Measurements from ENCODE around the gene SLC43A1. TPM values are rescaled to one million over a fixed set of nuclear protein-coding genes. Genes with fewer than 3 reads are reported as not detected.
"Not testable (repeated sequence)": the region's sequence is repeated elsewhere in the genome, so short reads cannot be mapped to it uniquely, and the experiment has no call there.

Gene SLC43A1
- polyA plus RNA-seq, 2 donors = 2.5 to 3.7 TPM

DNA sequence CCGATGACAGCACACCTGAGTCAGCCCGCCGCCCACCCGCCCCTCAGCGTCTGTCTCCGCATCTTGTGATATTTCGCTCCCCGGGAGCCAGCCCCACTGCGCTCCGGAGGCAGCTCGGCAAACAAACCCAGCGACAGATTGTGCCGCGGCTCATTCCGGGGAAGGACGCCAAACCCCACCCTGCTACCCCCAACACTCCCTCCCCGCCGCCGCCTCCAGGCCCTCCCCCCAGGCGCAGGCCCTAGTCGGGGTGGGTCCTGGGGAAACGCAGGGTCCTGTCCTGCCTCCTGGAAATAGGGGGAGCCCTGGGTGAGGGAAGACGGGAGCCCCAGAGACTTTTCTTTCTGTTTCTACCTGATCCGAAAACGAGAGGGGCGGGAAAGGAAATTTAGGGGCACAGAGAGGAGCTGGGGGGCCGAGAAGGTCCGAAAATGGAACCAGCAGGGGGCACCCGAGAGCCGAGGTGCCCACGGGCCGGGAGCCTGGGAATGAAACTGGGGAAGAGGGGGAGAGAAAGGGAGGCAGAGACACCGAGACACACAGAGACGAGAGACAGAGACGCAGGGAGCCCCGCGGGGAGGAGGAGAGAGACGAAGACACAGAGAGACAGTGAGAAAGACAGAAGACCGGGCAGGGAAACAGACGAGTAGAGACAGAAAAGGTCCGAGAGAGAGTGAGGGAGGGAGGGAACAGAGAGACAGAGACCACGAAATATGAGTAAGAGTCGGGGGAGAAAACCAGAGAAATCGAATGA lies 56.9 kb downstream of the SLC43A1 start:
- Histone ChIP-seq H3K9me3 (ENCODE audit: control insufficient read depth in 2 of 2, insufficient read depth in 1 of 2, low read depth in 1 of 2, low read length in 1 of 2) (no peaks in the 10 kb centered on the region), H3K4me3 (ENCODE audit: low read depth in 1 of 2, low read length in 2 of 2) (peak overlapping the region; percentile 2 to 42), H3K27me3 (ENCODE audit: control insufficient read depth in 1 of 2, insufficient read depth in 2 of 2, low read length in 2 of 2) (peaks cover 0 to 7% of the 10 kb centered on the region in 2 donors), H3K27ac (ENCODE audit: low read depth in 2 of 2, low read length in 1 of 2) (no peak overlapping the region), H3K36me3 (ENCODE audit: control insufficient read depth in 2 of 2, insufficient read depth in 2 of 2, low read length in 1 of 2) (no peaks in the 10 kb centered on the region), H3K4me1 (ENCODE audit: control insufficient read depth in 2 of 2, insufficient read depth in 2 of 2, low read length in 1 of 2) (peaks cover 15 to 20% of the 10 kb centered on the region in 2 donors)
- WGBS, 2 donors = 1% methylated on average over 41 to 44 of the region's 44 CpGs

DNA sequence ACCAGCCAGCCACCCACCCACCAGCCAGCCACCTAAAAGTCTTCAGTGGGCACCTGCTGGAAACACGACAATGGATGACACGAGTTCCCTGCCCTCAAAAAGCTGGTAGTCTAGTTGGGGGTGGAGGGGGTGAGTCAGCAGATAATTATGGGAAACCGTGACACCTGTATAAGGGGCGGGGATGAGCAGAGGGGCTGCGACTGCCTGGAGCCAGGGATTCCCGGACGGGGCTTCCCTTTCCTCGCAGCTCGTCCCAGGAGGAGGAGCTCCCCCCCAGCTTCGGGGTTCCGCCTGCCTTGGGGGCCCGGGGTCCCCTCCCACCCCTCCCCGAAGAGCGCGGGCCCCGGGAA lies 57.5 kb downstream of the SLC43A1 start:
- Histone ChIP-seq H3K9me3 (ENCODE audit: control insufficient read depth in 2 of 2, insufficient read depth in 1 of 2, low read depth in 1 of 2, low read length in 1 of 2) (no peaks in the 10 kb centered on the region), H3K36me3 (ENCODE audit: control insufficient read depth in 2 of 2, insufficient read depth in 2 of 2, low read length in 1 of 2) (no peaks in the 10 kb centered on the region), H3K27me3 (ENCODE audit: control insufficient read depth in 1 of 2, insufficient read depth in 2 of 2, low read length in 2 of 2) (peaks cover 0 to 7% of the 10 kb centered on the region in 2 donors), H3K4me3 (ENCODE audit: low read depth in 1 of 2, low read length in 2 of 2) (no peak overlapping the region), H3K27ac (ENCODE audit: low read depth in 2 of 2, low read length in 1 of 2) (no peak overlapping the region), H3K4me1 (ENCODE audit: control insufficient read depth in 2 of 2, insufficient read depth in 2 of 2, low read length in 1 of 2) (peaks cover 15 to 20% of the 10 kb centered on the region in 2 donors)
- 1 to 12% methylated on average over 10 to 16 of the region's 16 CpGs for WGBS, 2 donors

DNA sequence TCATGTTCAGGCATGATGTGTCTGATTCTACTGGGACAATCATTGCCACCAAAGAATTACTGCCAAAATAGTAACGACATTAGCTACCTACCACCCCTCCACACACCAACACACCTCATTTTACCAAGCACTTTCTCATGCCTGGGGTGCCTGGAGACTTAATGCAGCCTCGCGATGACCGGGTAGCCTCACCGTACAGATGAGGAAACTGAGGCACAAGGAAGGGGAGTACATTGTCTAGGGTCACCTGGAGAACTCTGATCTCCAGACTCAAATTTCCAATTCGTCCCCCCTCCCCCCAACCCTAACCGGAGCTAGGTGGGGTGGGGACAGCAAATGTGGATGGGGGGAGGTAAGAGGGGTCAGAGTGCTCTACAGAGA lies 57.9 kb downstream of the SLC43A1 start:
- Histone ChIP-seq H3K27me3 (ENCODE audit: control insufficient read depth in 1 of 2, insufficient read depth in 2 of 2, low read length in 2 of 2) (peaks cover 0 to 7% of the 10 kb centered on the region in 2 donors), H3K4me1 (ENCODE audit: control insufficient read depth in 2 of 2, insufficient read depth in 2 of 2, low read length in 1 of 2) (peaks cover 15 to 20% of the 10 kb centered on the region in 2 donors), H3K9me3 (ENCODE audit: control insufficient read depth in 2 of 2, insufficient read depth in 1 of 2, low read depth in 1 of 2, low read length in 1 of 2) (no peaks in the 10 kb centered on the region), H3K27ac (ENCODE audit: low read depth in 2 of 2, low read length in 1 of 2) (no peak overlapping the region), H3K36me3 (ENCODE audit: control insufficient read depth in 2 of 2, insufficient read depth in 2 of 2, low read length in 1 of 2) (no peaks in the 10 kb centered on the region), H3K4me3 (ENCODE audit: low read depth in 1 of 2, low read length in 2 of 2) (no peak overlapping the region)
- 6 to 14% methylated on average over 7 of the region's 7 CpGs for WGBS, 2 donors

DNA sequence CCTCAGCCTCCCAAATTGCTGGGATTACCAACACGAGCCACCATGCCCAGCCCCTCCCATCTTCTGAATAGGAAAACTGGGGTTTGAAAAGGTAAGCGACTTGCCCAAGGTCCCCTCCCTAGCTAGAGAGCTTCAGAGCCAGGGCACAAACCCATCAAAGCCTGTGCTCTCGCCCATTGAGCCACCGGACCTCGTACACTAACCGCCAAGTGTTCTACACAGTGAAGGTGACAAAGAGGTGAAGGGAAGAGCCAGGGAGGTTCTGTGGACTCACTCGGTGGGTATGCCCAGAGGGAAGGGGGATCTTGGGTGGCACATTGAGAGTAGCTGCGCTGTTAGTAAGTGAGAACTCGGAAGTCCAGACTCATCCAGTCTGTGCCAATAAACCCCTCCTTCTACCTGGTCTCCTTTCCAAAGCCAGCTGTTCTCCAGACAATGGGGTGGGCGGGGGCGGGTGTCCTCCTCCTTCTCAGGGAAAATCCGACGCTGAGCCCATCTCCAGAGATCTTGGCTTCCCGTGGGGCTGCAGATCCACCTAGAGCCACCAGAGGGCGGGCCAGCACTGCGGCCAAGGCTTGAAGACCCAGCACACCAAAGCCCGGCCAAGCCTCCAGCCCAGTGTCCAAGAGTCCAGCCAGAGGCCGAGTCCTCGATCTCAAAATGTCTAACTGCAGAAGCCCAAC lies 58.4 kb downstream of the SLC43A1 start:
- Histone ChIP-seq H3K27ac (ENCODE audit: low read depth in 2 of 2, low read length in 1 of 2) (no peak overlapping the region), H3K36me3 (ENCODE audit: control insufficient read depth in 2 of 2, insufficient read depth in 2 of 2, low read length in 1 of 2) (no peaks in the 10 kb centered on the region), H3K4me3 (ENCODE audit: low read depth in 1 of 2, low read length in 2 of 2) (no peak overlapping the region), H3K27me3 (ENCODE audit: control insufficient read depth in 1 of 2, insufficient read depth in 2 of 2, low read length in 2 of 2) (peaks cover 0 to 7% of the 10 kb centered on the region in 2 donors), H3K9me3 (ENCODE audit: control insufficient read depth in 2 of 2, insufficient read depth in 1 of 2, low read depth in 1 of 2, low read length in 1 of 2) (no peaks in the 10 kb centered on the region), H3K4me1 (ENCODE audit: control insufficient read depth in 2 of 2, insufficient read depth in 2 of 2, low read length in 1 of 2) (peaks cover 15 to 20% of the 10 kb centered on the region in 2 donors)
- WGBS, 2 donors = 7% methylated on average over 19 of the region's 19 CpGs

DNA sequence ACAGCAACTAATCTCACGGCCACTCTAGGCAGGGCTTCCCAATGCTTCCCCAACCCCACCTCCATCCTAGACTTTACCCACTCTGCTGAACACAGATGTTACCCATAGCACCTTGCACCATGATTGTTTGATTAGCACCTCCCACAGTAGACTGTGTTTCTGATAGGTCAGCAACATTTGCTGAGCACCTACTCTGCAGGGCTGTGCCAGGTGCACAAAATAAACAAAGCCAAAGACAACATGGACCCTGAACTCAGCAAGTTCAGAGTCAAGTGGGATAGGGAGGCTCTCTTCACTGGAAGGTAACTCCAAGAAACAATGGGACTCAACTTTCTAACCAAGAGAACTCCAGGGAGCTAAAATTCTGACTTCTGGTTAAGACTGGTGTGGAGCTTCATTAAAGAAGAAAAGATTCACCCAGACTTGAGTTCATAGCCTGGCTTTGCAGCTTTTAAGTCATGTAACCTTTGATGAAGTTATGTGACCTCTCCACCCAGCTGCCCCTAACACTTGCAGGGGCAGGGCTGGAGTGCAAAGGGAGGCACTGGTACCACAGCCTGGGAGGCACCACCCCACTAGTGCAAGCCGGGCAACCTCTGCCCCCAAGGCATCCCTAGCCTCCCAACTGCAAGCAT lies 61.8 kb downstream of the SLC43A1 start:
- H3K9me3 ChIP-seq (ENCODE audit: control insufficient read depth in 2 of 2, insufficient read depth in 1 of 2, low read depth in 1 of 2, low read length in 1 of 2) = no peaks in the 10 kb centered on the region
- no peak overlapping the region for H3K27ac ChIP-seq (ENCODE audit: low read depth in 2 of 2, low read length in 1 of 2)
- H3K27me3 ChIP-seq (ENCODE audit: control insufficient read depth in 1 of 2, insufficient read depth in 2 of 2, low read length in 2 of 2) = peaks cover 0 to 4% of the 10 kb centered on the region in 2 donors
- 56 to 81% methylated on average over 2 of the region's 2 CpGs for WGBS, 2 donors
- H3K4me3 ChIP-seq (ENCODE audit: low read depth in 1 of 2, low read length in 2 of 2) = no peak overlapping the region
- H3K36me3 ChIP-seq (ENCODE audit: control insufficient read depth in 2 of 2, insufficient read depth in 2 of 2, low read length in 1 of 2) = no peaks in the 10 kb centered on the region
- peaks cover 3% of the 10 kb centered on the region in 2 donors for H3K4me1 ChIP-seq (ENCODE audit: control insufficient read depth in 2 of 2, insufficient read depth in 2 of 2, low read length in 1 of 2)

DNA sequence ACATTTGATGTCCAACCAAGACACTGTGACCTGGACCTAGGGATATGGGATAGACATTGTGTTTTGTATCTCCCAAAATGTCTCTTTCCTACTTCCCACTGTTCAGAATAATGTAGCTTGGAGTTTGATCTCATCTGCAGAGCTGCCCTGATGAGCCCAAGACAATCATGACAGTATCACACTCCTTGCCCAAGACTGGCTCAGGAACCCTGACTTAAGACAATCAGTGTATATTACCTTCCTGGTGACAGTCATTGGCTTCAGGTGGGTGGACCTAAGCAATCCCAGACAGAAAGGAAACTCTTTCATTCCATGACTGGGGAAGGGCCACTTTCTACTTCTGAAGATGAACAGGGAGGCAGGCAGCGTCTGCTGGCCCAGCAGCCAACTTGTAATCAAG lies 69.4 kb downstream of the SLC43A1 start:
- Histone ChIP-seq H3K4me3 (ENCODE audit: low read depth in 1 of 2, low read length in 2 of 2) (no peak overlapping the region), H3K9me3 (ENCODE audit: control insufficient read depth in 2 of 2, insufficient read depth in 1 of 2, low read depth in 1 of 2, low read length in 1 of 2) (no peaks in the 10 kb centered on the region), H3K36me3 (ENCODE audit: control insufficient read depth in 2 of 2, insufficient read depth in 2 of 2, low read length in 1 of 2) (no peaks in the 10 kb centered on the region), H3K27ac (ENCODE audit: low read depth in 2 of 2, low read length in 1 of 2) (no peak overlapping the region), H3K4me1 (ENCODE audit: control insufficient read depth in 2 of 2, insufficient read depth in 2 of 2, low read length in 1 of 2) (no peaks in the 10 kb centered on the region), H3K27me3 (ENCODE audit: control insufficient read depth in 1 of 2, insufficient read depth in 2 of 2, low read length in 2 of 2) (no peaks in the 10 kb centered on the region)
- 65 to 77% methylated on average over 1 of the region's 1 CpG for WGBS, 2 donors

DNA sequence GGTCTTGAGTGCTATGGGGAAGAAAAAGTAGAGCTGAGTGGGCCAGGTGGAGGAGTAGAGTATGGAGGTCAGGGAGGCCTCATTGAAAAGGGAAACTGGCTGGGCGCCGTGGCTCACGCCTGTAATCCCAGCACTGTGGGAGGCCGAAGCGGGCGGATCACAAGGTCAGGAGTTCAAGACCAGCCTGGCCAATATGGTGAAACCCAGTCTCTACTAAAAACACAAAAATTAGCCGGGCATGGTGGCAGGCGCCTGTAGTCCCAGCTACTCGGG lies 70.4 kb downstream of the SLC43A1 start:
- not testable (repeated sequence) for H3K27ac ChIP-seq (ENCODE audit: low read depth in 2 of 2, low read length in 1 of 2); H3K4me1 ChIP-seq (ENCODE audit: control insufficient read depth in 2 of 2, insufficient read depth in 2 of 2, low read length in 1 of 2)
- WGBS, 2 donors = 80 to 85% methylated on average over 7 to 9 of the region's 9 CpGs

DNA sequence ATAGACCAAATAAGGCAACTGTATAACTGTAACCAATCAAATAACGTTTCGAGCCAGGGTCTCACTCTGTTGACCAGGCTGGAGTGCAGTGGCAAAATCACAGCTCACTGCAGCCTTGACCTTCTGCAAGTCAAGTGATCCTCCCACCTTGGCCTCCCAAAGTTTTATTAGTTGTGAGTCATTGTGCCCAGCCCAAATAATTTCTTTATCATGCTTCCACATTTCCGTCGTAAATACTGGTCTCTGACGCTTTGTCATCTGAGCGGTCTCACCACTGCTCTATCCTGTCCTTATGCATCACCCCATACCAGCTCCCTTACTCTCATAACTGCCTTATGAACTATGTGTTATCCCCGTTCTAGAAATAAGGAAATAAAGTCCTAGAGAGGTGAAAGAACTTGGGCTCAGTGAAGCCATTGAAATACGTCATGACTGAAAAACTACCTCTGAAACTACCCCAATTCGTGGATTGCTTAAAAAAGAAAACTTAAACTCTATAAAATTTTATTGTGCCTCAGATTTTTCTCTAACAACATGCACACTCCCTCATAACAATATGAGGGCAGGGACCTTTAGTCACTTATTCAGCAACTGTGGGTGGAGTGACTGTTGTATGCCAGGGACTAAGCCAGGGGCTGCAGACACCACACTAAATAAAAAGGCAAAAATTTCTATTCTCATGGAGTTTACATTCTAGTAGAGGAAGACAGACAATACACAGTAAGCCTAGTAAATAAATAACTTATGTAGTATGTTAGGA lies 71.0 kb downstream of the SLC43A1 start:
- Histone ChIP-seq H3K36me3 (ENCODE audit: control insufficient read depth in 2 of 2, insufficient read depth in 2 of 2, low read length in 1 of 2) (no peaks in the 10 kb centered on the region), H3K9me3 (ENCODE audit: control insufficient read depth in 2 of 2, insufficient read depth in 1 of 2, low read depth in 1 of 2, low read length in 1 of 2) (no peaks in the 10 kb centered on the region), H3K27ac (ENCODE audit: low read depth in 2 of 2, low read length in 1 of 2) (no peak overlapping the region), H3K4me1 (ENCODE audit: control insufficient read depth in 2 of 2, insufficient read depth in 2 of 2, low read length in 1 of 2) (no peaks in the 10 kb centered on the region), H3K27me3 (ENCODE audit: control insufficient read depth in 1 of 2, insufficient read depth in 2 of 2, low read length in 2 of 2) (no peaks in the 10 kb centered on the region), H3K4me3 (ENCODE audit: low read depth in 1 of 2, low read length in 2 of 2) (no peak overlapping the region)
- 74 to 77% methylated on average over 9 of the region's 9 CpGs for WGBS, 2 donors

More for the DNA sequence above, 70.4 kb downstream of the SLC43A1 start:
- H3K9me3 ChIP-seq (ENCODE audit: control insufficient read depth in 2 of 2, insufficient read depth in 1 of 2, low read depth in 1 of 2, low read length in 1 of 2); H3K36me3 ChIP-seq (ENCODE audit: control insufficient read depth in 2 of 2, insufficient read depth in 2 of 2, low read length in 1 of 2); H3K4me3 ChIP-seq (ENCODE audit: low read depth in 1 of 2, low read length in 2 of 2); H3K27me3 ChIP-seq (ENCODE audit: control insufficient read depth in 1 of 2, insufficient read depth in 2 of 2, low read length in 2 of 2): not testable (repeated sequence)

DNA sequence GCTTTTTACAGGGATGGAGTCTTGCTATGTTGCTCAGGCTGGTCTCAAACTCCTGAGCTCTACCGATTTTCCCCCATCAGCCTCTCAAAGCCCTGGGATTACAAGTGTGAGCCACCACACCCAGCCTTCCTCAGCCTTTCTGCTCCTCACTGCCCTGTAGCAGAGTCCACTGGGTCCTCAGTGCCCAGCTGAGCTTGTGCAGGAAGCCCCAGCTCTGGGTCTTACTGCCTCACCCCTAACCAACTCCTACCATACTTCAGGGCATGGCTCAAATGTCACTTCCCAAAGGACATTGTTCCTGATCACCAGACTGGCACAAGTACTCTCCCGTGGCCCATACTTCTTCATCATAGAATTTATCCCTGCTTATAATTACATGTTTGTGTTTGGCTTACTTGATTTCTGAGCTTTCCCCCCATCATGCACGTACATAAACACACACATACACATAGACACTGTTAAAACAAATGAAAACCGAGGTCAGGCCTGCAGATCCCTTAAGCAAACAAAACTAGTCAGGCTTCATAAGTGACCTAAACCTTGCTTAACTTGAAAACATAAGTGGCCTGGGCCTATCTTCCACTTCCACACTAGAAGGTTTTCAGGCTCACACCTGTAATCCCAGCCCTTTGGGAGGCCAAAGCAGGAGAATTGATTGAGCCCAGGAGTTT lies 74.6 kb downstream of the SLC43A1 start:
- no peaks in the 10 kb centered on the region for H3K9me3 ChIP-seq (ENCODE audit: control insufficient read depth in 2 of 2, insufficient read depth in 1 of 2, low read depth in 1 of 2, low read length in 1 of 2)
- H3K4me3 ChIP-seq (ENCODE audit: low read depth in 1 of 2, low read length in 2 of 2) = no peak overlapping the region
- H3K27me3 ChIP-seq (ENCODE audit: control insufficient read depth in 1 of 2, insufficient read depth in 2 of 2, low read length in 2 of 2) = no peaks in the 10 kb centered on the region
- H3K27ac ChIP-seq (ENCODE audit: low read depth in 2 of 2, low read length in 1 of 2) = no peak overlapping the region
- WGBS, 2 donors = 83 to 87% methylated on average over 4 of the region's 4 CpGs
- no peaks in the 10 kb centered on the region for H3K4me1 ChIP-seq (ENCODE audit: control insufficient read depth in 2 of 2, insufficient read depth in 2 of 2, low read length in 1 of 2)
- no peaks in the 10 kb centered on the region for H3K36me3 ChIP-seq (ENCODE audit: control insufficient read depth in 2 of 2, insufficient read depth in 2 of 2, low read length in 1 of 2)

Measured in esophagus (tissue), 2 donors.